ENCODE data around the gene ENTPD1.
"Not testable (repeated sequence)": the region's sequence is repeated elsewhere in the genome, so short reads cannot be mapped to it uniquely, and the experiment has no call there.

The ENTPD1 gene

GRCh38 chr10:95877881-95878280 is 121.9 kb downstream of the ENTPD1 start:
- TF ChIP-seq, protein P1, sequence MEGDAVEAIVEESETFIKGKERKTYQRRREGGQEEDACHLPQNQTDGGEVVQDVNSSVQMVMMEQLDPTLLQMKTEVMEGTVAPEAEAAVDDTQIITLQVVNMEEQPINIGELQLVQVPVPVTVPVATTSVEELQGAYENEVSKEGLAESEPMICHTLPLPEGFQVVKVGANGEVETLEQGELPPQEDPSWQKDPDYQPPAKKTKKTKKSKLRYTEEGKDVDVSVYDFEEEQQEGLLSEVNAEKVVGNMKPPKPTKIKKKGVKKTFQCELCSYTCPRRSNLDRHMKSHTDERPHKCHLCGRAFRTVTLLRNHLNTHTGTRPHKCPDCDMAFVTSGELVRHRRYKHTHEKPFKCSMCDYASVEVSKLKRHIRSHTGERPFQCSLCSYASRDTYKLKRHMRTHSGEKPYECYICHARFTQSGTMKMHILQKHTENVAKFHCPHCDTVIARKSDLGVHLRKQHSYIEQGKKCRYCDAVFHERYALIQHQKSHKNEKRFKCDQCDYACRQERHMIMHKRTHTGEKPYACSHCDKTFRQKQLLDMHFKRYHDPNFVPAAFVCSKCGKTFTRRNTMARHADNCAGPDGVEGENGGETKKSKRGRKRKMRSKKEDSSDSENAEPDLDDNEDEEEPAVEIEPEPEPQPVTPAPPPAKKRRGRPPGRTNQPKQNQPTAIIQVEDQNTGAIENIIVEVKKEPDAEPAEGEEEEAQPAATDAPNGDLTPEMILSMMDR (IDR thresholded peaks at IDR 0.05; ENCODE audit: insufficient read depth, low read length, missing control alignments), result no peak
- CTCF ChIA-PET, result interaction anchor here (1.4 to 1.6 kb wide), 2 partner anchors 12 to 184 kb away, joined by 5 to 7 read pairs; partner anchors contain the start of gene TCTN3
- no peak for DNase-seq (ENCODE audit: low read depth, low spot score)
- no peak overlapping the region for H3K4me3 ChIP-seq (ENCODE audit: low read depth, low read length)
- POLR2A ChIA-PET, result no interaction called here

DNA sequence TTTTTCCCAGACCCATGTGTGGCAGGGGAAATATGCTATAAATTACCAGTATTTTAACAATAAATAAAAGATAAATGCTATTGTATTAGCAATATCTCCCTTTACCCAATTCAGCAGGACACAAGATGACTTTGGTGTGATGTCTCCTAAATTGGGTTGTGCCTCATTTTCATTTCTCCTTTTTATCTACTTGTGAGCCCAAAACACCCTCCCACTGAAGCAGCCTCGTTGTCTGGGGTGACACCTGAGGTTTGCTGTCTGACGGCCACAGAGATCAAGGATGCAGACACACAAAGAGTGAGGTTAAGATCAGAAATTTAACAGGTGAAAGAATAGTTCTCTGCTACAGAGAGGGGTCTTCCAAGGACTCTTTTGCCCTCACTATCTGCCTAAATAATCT is 124.7 kb downstream of the ENTPD1 start:
- TF ChIP-seq, protein P1 (IDR thresholded peaks at IDR 0.05; ENCODE audit: insufficient read depth, low read length, missing control alignments), result no peak
- ChIA-PET POLR2A (no interaction called here), CTCF (no interaction called here)
- H3K4me3 ChIP-seq (ENCODE audit: low read depth, low read length), result no peak overlapping the region
- DNase-seq (ENCODE audit: low read depth, low spot score), result no peak

DNA sequence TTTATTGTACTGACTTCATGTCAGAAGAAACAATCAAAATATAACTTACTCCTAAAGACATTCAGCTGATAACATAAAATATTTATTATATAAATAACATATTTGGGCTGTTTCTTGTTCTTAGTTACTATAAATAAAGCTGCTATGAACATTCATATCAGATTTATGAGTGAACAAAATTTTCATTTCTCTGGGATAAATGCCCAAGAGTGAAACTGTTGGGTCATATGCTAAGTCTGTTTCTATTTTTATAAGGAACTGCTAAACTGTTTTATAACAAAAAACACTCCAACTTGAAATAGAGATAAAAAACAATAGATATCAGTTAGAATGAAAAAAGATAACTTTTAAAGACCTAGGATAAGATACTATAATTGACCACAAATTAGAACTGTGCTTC is 125.4 kb downstream of the ENTPD1 start:
- H3K4me3 ChIP-seq (ENCODE audit: low read depth, low read length), result no peak overlapping the region
- POLR2A ChIA-PET, result no interaction called here
- TF ChIP-seq, protein P1 (IDR thresholded peaks at IDR 0.05; ENCODE audit: insufficient read depth, low read length, missing control alignments), result no peak
- no peak for DNase-seq (ENCODE audit: low read depth, low spot score)
- CTCF ChIA-PET, result no interaction called here

- no peak for DNase-seq (ENCODE audit: low read depth, low spot score)
- CTCF ChIA-PET, result interaction anchor here (1.1 to 1.4 kb wide), 2 partner anchors 17 to 196 kb away, joined by 4 to 7 read pairs; partner anchors contain the start of genes CC2D2B and TCTN3
- POLR2A ChIA-PET, result no interaction called here
These were observed 133.9 kb downstream of the ENTPD1 start for GRCh38 chr10:95889830-95890229.

GRCh38 chr10:95896071-95896850 is 140.3 kb downstream of the ENTPD1 start:
- TF ChIP-seq, protein P1 (IDR thresholded peaks at IDR 0.05; ENCODE audit: insufficient read depth, low read length, missing control alignments), result no peak
- ChIA-PET POLR2A (no interaction called here), CTCF (interaction anchor here (0.7 to 1.4 kb wide), 3 partner anchors 11 to 203 kb away, joined by 3 to 4 read pairs (median 3); partner anchors contain the start of gene TCTN3)
- no peak for DNase-seq (ENCODE audit: low read depth, low spot score)
- no peak overlapping the region for H3K4me3 ChIP-seq (ENCODE audit: low read depth, low read length)

More at GRCh38 chr10:95889830-95890229, 133.9 kb downstream of the ENTPD1 start:
- TF ChIP-seq, protein P1 (IDR thresholded peaks at IDR 0.05; ENCODE audit: insufficient read depth, low read length, missing control alignments), result no peak
- no peak overlapping the region for H3K4me3 ChIP-seq (ENCODE audit: low read depth, low read length)

DNA sequence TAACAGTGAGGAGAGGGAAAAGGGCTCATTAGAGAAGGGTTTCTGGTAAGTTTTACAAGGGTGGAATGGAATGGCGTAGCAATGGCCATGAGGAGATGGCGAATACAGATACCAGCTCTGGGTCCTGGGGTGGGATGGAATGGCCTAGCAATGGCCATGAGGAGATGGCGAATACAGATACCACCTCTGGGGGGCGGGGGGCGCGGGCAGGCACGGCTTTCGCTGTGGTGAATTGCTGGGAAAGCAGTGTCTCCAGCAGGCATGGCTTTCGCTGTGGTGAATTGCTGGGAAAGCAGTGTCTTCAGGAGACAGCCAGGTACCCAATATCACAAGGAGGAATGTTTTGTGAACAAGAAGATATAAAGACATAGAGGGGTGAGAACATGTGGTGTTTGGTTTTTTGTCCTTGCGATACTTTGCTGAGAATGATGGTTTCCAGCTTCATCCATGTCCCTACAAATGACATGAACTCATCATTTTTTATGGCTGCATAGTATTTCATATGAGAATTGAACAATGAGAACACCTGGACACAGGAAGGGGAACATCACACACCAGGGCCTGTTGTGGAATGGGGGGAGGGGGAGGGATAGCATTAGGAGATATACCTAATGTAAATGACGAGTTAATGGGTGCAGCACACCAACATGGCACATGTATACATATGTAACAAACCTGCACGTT is 150.1 kb downstream of the ENTPD1 start:
- DNase-seq (ENCODE audit: low read depth, low spot score); POLR2A ChIA-PET; H3K4me3 ChIP-seq (ENCODE audit: low read depth, low read length): not testable (repeated sequence)
- CTCF ChIA-PET, result interaction anchor here (1.0 to 3.3 kb wide), 5 partner anchors 9 to 388 kb away, joined by 3 to 26 read pairs (median 6); partner anchors contain the start of gene TCTN3
